ENCODE data around the gene BACE2.

Gene BACE2

DNA sequence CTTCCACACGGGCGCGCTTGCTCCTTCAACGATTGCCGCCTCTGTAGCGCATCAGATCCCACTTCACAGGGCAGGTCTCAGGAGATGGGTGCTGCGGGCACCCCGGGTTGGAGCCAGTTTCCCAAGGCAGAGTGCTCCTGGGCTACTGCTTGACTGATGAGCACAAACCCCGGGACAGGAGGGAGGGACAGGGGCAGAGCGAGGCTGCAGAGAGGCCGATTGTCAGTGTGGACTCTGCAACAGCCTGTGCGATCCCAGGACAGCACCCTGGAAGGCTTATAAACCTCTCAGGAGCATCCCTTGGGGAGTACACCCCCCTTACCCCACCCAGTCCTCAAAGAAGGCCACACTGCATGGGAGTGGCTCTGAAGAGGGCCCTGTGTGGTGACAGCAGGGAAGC is 28.0 kb upstream of the BACE2 start (continued):
- TF ChIP-seq, protein P1, sequence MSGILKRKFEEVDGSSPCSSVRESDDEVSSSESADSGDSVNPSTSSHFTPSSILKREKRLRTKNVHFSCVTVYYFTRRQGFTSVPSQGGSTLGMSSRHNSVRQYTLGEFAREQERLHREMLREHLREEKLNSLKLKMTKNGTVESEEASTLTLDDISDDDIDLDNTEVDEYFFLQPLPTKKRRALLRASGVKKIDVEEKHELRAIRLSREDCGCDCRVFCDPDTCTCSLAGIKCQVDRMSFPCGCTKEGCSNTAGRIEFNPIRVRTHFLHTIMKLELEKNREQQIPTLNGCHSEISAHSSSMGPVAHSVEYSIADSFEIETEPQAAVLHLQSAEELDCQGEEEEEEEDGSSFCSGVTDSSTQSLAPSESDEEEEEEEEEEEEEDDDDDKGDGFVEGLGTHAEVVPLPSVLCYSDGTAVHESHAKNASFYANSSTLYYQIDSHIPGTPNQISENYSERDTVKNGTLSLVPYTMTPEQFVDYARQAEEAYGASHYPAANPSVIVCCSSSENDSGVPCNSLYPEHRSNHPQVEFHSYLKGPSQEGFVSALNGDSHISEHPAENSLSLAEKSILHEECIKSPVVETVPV (CRISPR knock-in tag; IDR thresholded peaks at IDR 0.05): no peak
- TF ChIP-seq ZFP3 (CRISPR knock-in tag; IDR thresholded peaks at IDR 0.05): no peak

DNA sequence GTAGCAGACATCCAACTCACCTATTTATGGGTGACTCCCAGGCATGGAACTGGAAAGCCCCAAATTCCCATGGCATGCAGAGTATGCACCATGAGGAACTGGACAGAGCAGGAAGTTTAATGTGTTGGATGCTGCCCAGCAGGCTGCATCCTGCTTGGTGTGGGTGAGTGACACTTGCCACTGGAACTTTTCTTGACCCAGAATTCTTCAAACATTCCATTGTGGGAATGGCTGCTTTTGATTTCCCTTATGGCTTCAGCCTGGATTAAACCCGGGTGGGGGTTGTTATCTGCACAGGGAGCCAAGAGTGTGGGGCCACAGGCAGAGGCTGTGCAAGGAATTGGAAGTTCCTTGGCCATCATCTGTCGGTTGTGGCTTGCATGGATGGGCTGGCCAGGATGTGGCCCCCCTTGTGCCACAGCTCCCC is 26.9 kb upstream of the BACE2 start:
- no peak for ATAC-seq
- TF ChIP-seq ZNF70 (CRISPR knock-in tag; IDR thresholded peaks at IDR 0.05) (no peak), BACH2 (CRISPR knock-in tag; IDR thresholded peaks at IDR 0.05; ENCODE audit: borderline replicate concordance) (no peak), RARB (CRISPR knock-in tag; IDR thresholded peaks at IDR 0.05) (no peak), ESRRG (CRISPR knock-in tag; IDR thresholded peaks at IDR 0.05) (no peak), ARNTL (CRISPR knock-in tag; IDR thresholded peaks at IDR 0.05; ENCODE audit: borderline replicate concordance, low read depth) (no peak), ZFP3 (CRISPR knock-in tag; IDR thresholded peaks at IDR 0.05) (no peak), ZFP30 (CRISPR knock-in tag; IDR thresholded peaks at IDR 0.05) (no peak), PPARA (CRISPR knock-in tag; IDR thresholded peaks at IDR 0.05; ENCODE audit: borderline replicate concordance) (no peak)
- TF ChIP-seq, protein P1 (CRISPR knock-in tag; IDR thresholded peaks at IDR 0.05): no peak

DNA sequence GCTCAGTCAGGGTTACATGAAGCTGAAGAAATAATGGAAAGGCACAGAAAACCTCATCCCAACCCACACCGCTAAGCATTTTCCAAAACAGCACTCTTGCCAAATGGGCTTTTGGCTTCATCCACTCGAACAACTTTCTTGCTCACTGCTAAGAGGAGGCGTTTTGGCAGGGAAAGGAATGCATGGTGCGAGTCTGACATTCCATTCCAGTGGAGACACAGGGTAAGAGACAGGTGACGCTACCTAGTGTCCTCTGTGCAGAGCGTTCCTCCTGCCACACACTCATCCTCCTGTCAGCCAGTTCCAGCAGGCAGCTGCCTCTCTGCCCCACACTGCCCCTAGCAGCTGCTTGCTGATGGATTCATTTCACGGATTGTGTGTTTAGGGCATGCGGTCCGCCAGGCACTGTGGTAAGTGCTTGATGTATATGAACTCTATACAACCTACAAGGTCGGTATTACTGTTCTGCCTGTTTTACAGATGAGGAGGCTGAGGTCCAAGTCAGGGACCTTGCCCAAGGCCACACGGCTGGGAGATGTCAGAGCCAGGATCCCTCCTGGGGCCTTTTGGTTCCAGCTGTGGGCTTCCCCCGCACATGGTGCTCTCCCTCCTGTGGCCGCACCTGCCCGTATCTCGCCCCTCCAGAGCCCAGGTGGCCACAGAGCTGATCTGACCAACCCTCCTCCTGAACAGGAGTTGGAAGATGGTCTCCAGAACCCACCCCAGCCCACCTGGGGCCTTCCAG is 25.7 kb upstream of the BACE2 start:
- no peak for ATAC-seq
- TF ChIP-seq ISL1 (CRISPR knock-in tag; IDR thresholded peaks at IDR 0.05): no peak
- no peak for TF ChIP-seq ZC3H10 (CRISPR knock-in tag; IDR thresholded peaks at IDR 0.05)
- no peak for TF ChIP-seq TCF4 (CRISPR knock-in tag; IDR thresholded peaks at IDR 0.05; ENCODE audit: borderline replicate concordance)
- TF ChIP-seq CSDC2 (CRISPR knock-in tag; IDR thresholded peaks at IDR 0.05): no peak
- TF ChIP-seq GLIS3 (CRISPR knock-in tag; IDR thresholded peaks at IDR 0.05): no peak

DNA sequence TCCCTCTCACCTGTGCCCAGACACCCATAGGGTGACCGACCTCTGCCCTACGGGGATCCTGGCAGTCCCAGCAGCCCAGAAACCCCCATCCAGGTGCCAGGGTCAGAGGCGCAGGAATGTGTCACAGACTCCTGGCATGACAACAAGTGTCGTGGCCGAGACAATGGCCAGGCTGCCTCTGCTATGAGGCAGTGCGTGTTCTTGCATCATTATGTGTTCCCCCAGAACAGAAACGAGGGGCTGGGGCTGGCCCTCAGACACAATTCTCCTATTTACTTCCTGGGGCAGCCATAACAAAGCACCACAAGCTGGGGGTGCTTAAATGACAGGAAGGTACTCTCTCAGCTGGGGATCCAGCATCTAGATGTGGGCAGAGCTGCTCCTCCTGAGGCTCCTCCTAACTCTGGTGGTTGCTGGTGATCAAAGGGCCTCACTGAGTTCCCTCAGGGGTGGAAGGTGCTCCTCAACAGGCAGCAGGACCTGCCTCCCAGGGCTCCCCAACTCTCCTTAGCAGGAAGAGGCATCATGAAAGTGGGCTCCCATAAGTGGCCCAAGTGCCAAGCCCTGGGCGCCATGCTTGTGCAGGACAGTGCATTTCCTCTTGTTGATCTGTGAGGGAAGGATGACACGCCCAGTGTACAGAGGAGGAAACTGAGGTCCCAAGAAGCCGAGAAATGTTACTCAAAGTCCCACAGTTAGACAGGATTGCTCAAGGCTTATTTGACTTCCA is 24.2 kb upstream of the BACE2 start:
- no peak for ATAC-seq

DNA sequence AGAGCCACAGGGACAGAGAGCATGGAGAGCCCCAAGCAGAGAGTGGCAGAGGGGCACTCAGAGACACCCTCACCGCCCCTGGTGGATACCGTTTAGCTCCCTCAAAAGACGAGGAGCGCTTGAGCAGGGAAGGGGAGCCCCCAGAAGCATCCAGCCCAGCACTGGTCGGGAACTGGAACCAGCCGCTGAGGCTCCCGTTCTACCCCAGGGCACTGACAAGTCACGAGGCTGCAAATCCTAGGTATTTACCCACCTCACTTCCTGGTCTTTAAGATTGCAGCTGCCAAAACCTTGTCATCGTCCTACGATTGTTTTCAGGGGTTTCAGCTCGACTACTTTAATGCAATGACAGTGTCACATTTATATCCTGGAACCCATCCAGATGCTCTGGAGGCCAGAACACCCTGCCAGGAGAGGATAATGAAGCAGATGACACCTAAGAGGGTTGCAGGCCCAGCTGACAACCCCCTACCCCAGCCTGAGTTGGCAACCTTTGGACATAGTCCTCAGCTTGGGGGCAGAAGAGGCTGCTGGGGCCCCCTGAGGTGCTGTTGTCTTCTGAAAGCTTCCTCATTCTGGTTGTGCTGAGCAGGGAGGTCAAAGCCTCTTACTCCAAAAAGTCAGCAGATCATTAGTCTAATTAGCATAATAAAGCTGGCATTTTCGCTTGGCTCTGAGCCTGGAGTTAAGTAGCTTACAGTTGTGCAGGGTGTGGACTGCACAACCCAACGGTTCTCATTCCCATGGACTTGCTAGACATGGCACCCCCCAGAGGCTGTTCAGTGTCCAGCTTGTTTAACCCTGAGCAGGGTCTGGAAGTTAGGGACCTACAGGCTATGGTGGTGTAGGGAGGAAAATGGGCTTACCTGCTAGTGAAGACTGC is 20.6 kb upstream of the BACE2 start:
- TF ChIP-seq TOX (CRISPR knock-in tag; IDR thresholded peaks at IDR 0.05; ENCODE audit: borderline replicate concordance) (no peak), RARB (CRISPR knock-in tag; IDR thresholded peaks at IDR 0.05) (no peak), ISL1 (CRISPR knock-in tag; IDR thresholded peaks at IDR 0.05) (no peak), ZFP30 (CRISPR knock-in tag; IDR thresholded peaks at IDR 0.05) (no peak), SNAI2 (CRISPR knock-in tag; IDR thresholded peaks at IDR 0.05) (no peak), TCF4 (CRISPR knock-in tag; IDR thresholded peaks at IDR 0.05; ENCODE audit: borderline replicate concordance) (no peak), GLIS3 (CRISPR knock-in tag; IDR thresholded peaks at IDR 0.05) (no peak), ARNTL (CRISPR knock-in tag; IDR thresholded peaks at IDR 0.05; ENCODE audit: borderline replicate concordance, low read depth) (no peak), ZNF565 (CRISPR knock-in tag; conservative IDR thresholded peaks at IDR 0.05; ENCODE audit: low read depth) (no peak)
- TF ChIP-seq, protein P2, sequence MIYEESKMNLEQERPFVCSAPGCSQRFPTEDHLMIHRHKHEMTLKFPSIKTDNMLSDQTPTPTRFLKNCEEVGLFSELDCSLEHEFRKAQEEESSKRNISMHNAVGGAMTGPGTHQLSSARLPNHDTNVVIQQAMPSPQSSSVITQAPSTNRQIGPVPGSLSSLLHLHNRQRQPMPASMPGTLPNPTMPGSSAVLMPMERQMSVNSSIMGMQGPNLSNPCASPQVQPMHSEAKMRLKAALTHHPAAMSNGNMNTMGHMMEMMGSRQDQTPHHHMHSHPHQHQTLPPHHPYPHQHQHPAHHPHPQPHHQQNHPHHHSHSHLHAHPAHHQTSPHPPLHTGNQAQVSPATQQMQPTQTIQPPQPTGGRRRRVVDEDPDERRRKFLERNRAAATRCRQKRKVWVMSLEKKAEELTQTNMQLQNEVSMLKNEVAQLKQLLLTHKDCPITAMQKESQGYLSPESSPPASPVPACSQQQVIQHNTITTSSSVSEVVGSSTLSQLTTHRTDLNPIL (CRISPR knock-in tag; IDR thresholded peaks at IDR 0.05; ENCODE audit: low read depth): no peak
- TF ChIP-seq, protein P3, sequence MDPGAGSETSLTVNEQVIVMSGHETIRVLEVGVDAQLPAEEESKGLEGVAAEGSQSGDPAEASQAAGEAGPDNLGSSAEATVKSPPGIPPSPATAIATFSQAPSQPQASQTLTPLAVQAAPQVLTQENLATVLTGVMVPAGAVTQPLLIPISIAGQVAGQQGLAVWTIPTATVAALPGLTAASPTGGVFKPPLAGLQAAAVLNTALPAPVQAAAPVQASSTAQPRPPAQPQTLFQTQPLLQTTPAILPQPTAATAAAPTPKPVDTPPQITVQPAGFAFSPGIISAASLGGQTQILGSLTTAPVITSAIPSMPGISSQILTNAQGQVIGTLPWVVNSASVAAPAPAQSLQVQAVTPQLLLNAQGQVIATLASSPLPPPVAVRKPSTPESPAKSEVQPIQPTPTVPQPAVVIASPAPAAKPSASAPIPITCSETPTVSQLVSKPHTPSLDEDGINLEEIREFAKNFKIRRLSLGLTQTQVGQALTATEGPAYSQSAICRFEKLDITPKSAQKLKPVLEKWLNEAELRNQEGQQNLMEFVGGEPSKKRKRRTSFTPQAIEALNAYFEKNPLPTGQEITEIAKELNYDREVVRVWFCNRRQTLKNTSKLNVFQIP (CRISPR knock-in tag; IDR thresholded peaks at IDR 0.05; ENCODE audit: borderline replicate concordance, low read depth): no peak
- ATAC-seq: no peak

More for the DNA sequence above, 24.2 kb upstream of the BACE2 start:
- TF ChIP-seq SNAI2 (CRISPR knock-in tag; IDR thresholded peaks at IDR 0.05) (no peak), TCF4 (CRISPR knock-in tag; IDR thresholded peaks at IDR 0.05; ENCODE audit: borderline replicate concordance) (no peak)
- TF ChIP-seq, protein P1 (CRISPR knock-in tag; IDR thresholded peaks at IDR 0.05): no peak

Data from SK-N-SH treated with all-trans-retinoic acid at 6 μM for 48 hours (cell line).